ENCODE measurements around the gene MAMDC2. TPM values are rescaled to one million over a fixed set of nuclear protein-coding genes. Genes with fewer than 3 reads are reported as not detected.

The MAMDC2 gene
- total and polyA plus RNA-seq, 5 donors, result 11.5 to 18.1 (median 15.9) TPM

GRCh38 chr9:70136632-70137031 is 93.0 kb downstream of the MAMDC2 start:
- Histone ChIP-seq H3K27ac (ENCODE audit: low read length) (no peak overlapping the region), H3K4me3 (ENCODE audit: low read length) (no peak overlapping the region), H3K9me3 (ENCODE audit: control insufficient read depth, low read length) (no peaks in the 10 kb centered on the region), H3K27me3 (ENCODE audit: control insufficient read depth, insufficient read depth) (no peaks in the 10 kb centered on the region), H3K4me1 (ENCODE audit: control insufficient read depth, insufficient read depth, low read length) (peaks cover 3% of the 10 kb centered on the region)
- ATAC-seq (peak in 1 of 2 donors; percentile 20), DNase-seq (no peak)
- intact Hi-C loops (cut with DNase I), result no loop called here
- WGBS, result 53% methylated on average over 1 of the region's 1 CpG

- H3K27ac ChIP-seq (ENCODE audit: low read length), result no peak overlapping the region
- H3K4me1 ChIP-seq (ENCODE audit: control insufficient read depth, insufficient read depth, low read length), result peaks cover 3% of the 10 kb centered on the region
- WGBS, result 40% methylated on average over 3 of the region's 3 CpGs
- DNase-seq (no peak), ATAC-seq (no peak)
- intact Hi-C loops (cut with DNase I), result no loop called here
- H3K9me3 ChIP-seq (ENCODE audit: control insufficient read depth, low read length), result no peaks in the 10 kb centered on the region
- H3K27me3 ChIP-seq (ENCODE audit: control insufficient read depth, insufficient read depth), result no peaks in the 10 kb centered on the region
- H3K4me3 ChIP-seq (ENCODE audit: low read length), result no peak overlapping the region
These were observed 93.9 kb downstream of the MAMDC2 start for GRCh38 chr9:70137577-70137976.

DNA sequence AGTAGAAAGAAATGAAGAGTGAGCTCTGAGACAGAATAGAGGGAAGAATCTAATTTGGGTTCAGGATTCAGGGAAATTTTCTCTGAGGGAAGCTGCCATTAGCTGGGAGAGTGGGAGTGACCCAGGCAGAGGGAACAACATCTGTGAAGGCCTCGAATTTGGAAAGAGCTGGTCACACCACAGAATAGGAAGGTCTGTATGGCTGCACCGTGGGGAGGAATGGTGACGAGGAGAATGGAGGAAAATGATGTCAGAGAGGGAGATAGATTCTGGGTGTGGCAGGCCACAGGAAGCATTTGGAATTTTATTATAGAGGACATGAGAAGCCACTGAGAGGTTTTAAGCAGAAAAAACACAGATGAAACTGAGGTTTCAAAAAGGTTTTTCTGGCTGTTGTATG is 98.5 kb downstream of the MAMDC2 start:
- H3K4me1 ChIP-seq (ENCODE audit: control insufficient read depth, insufficient read depth, low read length), result no peaks in the 10 kb centered on the region
- ATAC-seq (no peak), DNase-seq (no peak)
- 62% methylated on average over 3 of the region's 3 CpGs for WGBS
- intact Hi-C loops (cut with DNase I), result no loop called here
- no peak overlapping the region for H3K27ac ChIP-seq (ENCODE audit: low read length)
- H3K9me3 ChIP-seq (ENCODE audit: control insufficient read depth, low read length), result no peaks in the 10 kb centered on the region
- no peak overlapping the region for H3K4me3 ChIP-seq (ENCODE audit: low read length)
- H3K27me3 ChIP-seq (ENCODE audit: control insufficient read depth, insufficient read depth), result no peaks in the 10 kb centered on the region

DNA sequence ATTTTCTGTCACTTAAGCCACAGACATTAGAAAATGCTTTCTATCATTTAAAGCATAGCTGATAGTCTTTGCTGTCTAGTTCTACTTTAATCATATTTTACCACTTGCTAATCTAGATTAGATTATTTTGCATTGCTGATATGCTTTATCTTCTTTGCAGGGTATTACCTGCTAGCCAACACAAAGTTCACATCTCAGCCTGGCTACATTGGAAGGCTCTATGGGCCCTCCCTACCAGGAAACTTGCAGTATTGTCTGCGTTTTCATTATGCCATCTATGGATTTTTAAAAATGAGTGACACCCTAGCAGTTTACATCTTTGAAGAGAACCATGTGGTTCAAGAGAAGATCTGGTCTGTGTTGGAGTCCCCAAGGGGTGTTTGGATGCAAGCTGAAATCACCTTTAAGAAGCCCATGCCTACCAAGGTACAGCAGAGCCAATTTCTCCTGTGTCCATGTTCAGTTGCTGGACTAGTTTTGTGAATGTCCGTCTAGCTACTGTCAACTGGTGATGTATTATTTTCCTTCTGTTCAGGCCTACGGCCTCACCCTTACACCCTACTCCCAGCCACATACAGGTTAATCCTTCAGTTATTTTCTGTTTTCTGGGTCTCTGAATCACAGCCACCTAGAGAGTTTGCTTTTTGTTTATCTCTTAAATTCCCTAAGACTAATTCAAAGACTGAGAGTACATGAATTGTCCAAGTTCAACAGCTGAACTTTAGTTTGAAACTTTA is 99.9 kb downstream of the MAMDC2 start:
- Histone ChIP-seq H3K27me3 (ENCODE audit: control insufficient read depth, insufficient read depth) (no peaks in the 10 kb centered on the region), H3K4me1 (ENCODE audit: control insufficient read depth, insufficient read depth, low read length) (no peaks in the 10 kb centered on the region), H3K27ac (ENCODE audit: low read length) (no peak overlapping the region), H3K9me3 (ENCODE audit: control insufficient read depth, low read length) (no peaks in the 10 kb centered on the region), H3K4me3 (ENCODE audit: low read length) (no peak overlapping the region)
- DNase-seq (no peak), ATAC-seq (no peak)
- intact Hi-C loops (cut with DNase I), result no loop called here
- WGBS, result 85% methylated on average over 3 of the region's 3 CpGs

- ATAC-seq (no peak), DNase-seq (no peak)
- Histone ChIP-seq H3K27me3 (ENCODE audit: control insufficient read depth, insufficient read depth) (no peaks in the 10 kb centered on the region), H3K4me3 (ENCODE audit: low read length) (no peak overlapping the region), H3K4me1 (ENCODE audit: control insufficient read depth, insufficient read depth, low read length) (no peaks in the 10 kb centered on the region), H3K27ac (ENCODE audit: low read length) (no peak overlapping the region), H3K9me3 (ENCODE audit: control insufficient read depth, low read length) (no peaks in the 10 kb centered on the region)
- intact Hi-C loops (cut with DNase I), result no loop called here
- WGBS, result 91% methylated on average over 1 of the region's 1 CpG
These were observed 100.5 kb downstream of the MAMDC2 start for GRCh38 chr9:70144131-70144503.

DNA sequence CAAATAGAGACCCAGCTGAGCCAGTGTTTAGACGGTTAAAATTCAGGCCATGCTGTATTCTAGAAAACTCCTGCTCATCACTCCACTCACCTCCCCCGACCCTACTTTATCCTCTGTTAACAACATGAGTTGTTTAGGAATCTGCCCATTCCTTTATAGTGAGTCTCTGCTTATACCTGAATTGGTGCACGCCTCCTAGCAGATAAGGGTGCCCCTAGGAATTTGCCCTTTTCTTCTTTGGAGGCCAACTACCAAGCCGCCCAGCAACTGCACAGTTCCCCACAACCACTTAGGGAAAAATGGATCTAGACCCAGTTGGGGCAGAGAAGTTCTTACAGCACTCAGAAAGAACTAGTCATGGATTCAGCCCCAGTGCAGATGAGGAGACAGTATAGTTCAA is 102.3 kb downstream of the MAMDC2 start:
- ATAC-seq, result no peak
- DNase-seq, result no peak
- WGBS, result 86% methylated on average over 4 of the region's 4 CpGs
- Histone ChIP-seq H3K27ac (ENCODE audit: low read length) (no peak overlapping the region), H3K4me1 (ENCODE audit: control insufficient read depth, insufficient read depth, low read length) (peaks cover 2% of the 10 kb centered on the region), H3K9me3 (ENCODE audit: control insufficient read depth, low read length) (no peaks in the 10 kb centered on the region), H3K27me3 (ENCODE audit: control insufficient read depth, insufficient read depth) (no peaks in the 10 kb centered on the region), H3K4me3 (ENCODE audit: low read length) (no peak overlapping the region)
- intact Hi-C loops (cut with DNase I), result no loop called here

DNA sequence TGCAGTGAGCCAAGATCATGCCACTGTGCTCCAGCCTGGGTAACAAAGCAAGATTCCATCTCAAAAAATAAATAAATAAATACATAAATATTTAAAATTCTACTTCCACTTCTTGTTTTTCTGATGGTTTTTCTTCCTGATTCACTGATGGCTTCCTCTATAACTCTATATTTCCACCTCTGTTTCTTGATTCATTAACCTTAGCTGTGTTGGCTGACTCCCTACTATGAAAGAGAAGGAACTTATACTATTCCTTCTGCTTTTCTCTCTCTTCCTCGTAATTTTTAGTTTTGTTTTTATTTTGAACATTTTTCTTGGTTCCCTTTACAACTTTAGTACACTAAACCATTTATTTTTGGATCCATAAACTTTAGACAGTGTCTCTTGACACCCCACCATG is 103.5 kb downstream of the MAMDC2 start:
- Histone ChIP-seq H3K9me3 (ENCODE audit: control insufficient read depth, low read length) (no peaks in the 10 kb centered on the region), H3K27me3 (ENCODE audit: control insufficient read depth, insufficient read depth) (no peaks in the 10 kb centered on the region), H3K27ac (ENCODE audit: low read length) (no peak overlapping the region), H3K4me3 (ENCODE audit: low read length) (no peak overlapping the region), H3K4me1 (ENCODE audit: control insufficient read depth, insufficient read depth, low read length) (peaks cover 2% of the 10 kb centered on the region)
- intact Hi-C loops (cut with DNase I), result no loop called here
- ATAC-seq (no peak), DNase-seq (no peak)
- 67% methylated on average over 1 of the region's 1 CpG for WGBS

DNA sequence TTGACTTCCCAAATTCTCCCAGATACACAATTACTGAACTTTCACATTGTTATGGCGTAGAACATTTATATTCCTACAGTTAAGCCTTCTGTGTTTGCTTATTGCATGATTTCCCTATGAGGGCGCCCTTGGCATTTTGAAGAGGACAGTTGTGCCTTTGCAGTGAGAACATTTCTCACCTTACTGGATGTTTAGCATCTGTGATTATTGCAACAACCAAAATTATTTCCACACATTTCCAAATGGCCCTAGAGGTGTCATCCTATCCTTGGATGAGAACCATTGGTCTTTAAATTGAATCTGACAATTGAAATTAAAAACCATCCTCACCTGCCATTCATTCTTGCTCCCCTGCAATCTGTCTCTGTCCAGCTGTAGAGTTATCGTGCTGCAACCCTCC is 104.0 kb downstream of the MAMDC2 start:
- peaks cover 2% of the 10 kb centered on the region for H3K4me1 ChIP-seq (ENCODE audit: control insufficient read depth, insufficient read depth, low read length)
- intact Hi-C loops (cut with DNase I), result no loop called here
- WGBS, result 89% methylated on average over 3 of the region's 3 CpGs
- no peaks in the 10 kb centered on the region for H3K9me3 ChIP-seq (ENCODE audit: control insufficient read depth, low read length)
- no peak for ATAC-seq
- H3K27ac ChIP-seq (ENCODE audit: low read length), result no peak overlapping the region
- no peaks in the 10 kb centered on the region for H3K27me3 ChIP-seq (ENCODE audit: control insufficient read depth, insufficient read depth)
- no peak for DNase-seq
- H3K4me3 ChIP-seq (ENCODE audit: low read length), result no peak overlapping the region

- Histone ChIP-seq H3K27ac (ENCODE audit: low read length) (no peak overlapping the region), H3K27me3 (ENCODE audit: control insufficient read depth, insufficient read depth) (no peaks in the 10 kb centered on the region), H3K4me1 (ENCODE audit: control insufficient read depth, insufficient read depth, low read length) (peaks cover 2% of the 10 kb centered on the region), H3K9me3 (ENCODE audit: control insufficient read depth, low read length) (no peaks in the 10 kb centered on the region), H3K4me3 (ENCODE audit: low read length) (no peak overlapping the region)
- no peak for ATAC-seq
- no peak for DNase-seq
- 68% methylated on average over 3 of the region's 3 CpGs for WGBS
- intact Hi-C loops (cut with DNase I), result no loop called here
These were observed 108.7 kb downstream of the MAMDC2 start for GRCh38 chr9:70152350-70152749.

GRCh38 chr9:70156729-70157128 is 113.1 kb downstream of the MAMDC2 start:
- intact Hi-C loops (cut with DNase I), result no loop called here
- no peak overlapping the region for H3K27ac ChIP-seq (ENCODE audit: low read length)
- H3K4me3 ChIP-seq (ENCODE audit: low read length), result no peak overlapping the region
- ATAC-seq, result no peak
- H3K27me3 ChIP-seq (ENCODE audit: control insufficient read depth, insufficient read depth), result no peaks in the 10 kb centered on the region
- peaks cover 5% of the 10 kb centered on the region for H3K4me1 ChIP-seq (ENCODE audit: control insufficient read depth, insufficient read depth, low read length)
- DNase-seq, result no peak
- WGBS, result 62% methylated on average over 3 of the region's 3 CpGs
- H3K9me3 ChIP-seq (ENCODE audit: control insufficient read depth, low read length), result no peaks in the 10 kb centered on the region

DNA sequence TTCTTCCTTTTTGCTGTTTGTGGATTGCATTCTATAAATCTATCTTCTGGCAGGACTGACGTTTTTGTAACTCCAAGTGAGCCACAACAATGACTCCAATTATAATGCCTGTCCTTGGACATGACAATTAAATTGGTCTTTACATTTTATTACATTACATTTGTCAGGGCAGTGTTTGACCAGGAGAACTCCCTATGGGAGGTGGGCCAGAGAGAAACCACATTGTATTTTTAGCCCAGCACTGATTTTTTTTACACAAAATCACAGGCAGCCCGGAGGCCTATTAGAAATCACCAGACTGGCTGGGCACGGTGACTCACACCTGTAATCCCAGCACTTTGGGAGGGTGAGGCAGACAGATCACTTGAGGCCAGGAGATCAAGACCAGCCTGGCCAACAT is 116.0 kb downstream of the MAMDC2 start:
- ATAC-seq, result no peak
- DNase-seq, result no peak
- Histone ChIP-seq H3K27me3 (ENCODE audit: control insufficient read depth, insufficient read depth) (no peaks in the 10 kb centered on the region), H3K4me3 (ENCODE audit: low read length) (no peak overlapping the region), H3K27ac (ENCODE audit: low read length) (no peak overlapping the region), H3K4me1 (ENCODE audit: control insufficient read depth, insufficient read depth, low read length) (peaks cover 5% of the 10 kb centered on the region), H3K9me3 (ENCODE audit: control insufficient read depth, low read length) (no peaks in the 10 kb centered on the region)
- intact Hi-C loops (cut with DNase I), result no loop called here
- WGBS, result 77% methylated on average over 3 of the region's 3 CpGs

All from right cardiac atrium (tissue), 5 donors.